Measurements from ENCODE around the gene GBP1.
A peak's percentile ranks its signal among the peaks of the same experiment; 100 is the strongest.

Gene GBP1

GRCh38 chr1:89065079-89065868, at the start of gene GBP1:
Gene GBP1, minus strand, starts transcription at chr1:89065208. Its CDS starts 1,974 bp downstream, at chr1:89063234.
- no peak for TF ChIP-seq CTCF (conservative IDR thresholded peaks at IDR 0.05; ENCODE audit: low read depth, low read length)
- H3K4me3 ChIP-seq (ENCODE audit: low read depth, low read length), result peak within 1 kb of the TSS; percentile 58
- DNase-seq (ENCODE audit: low read depth), result peak; percentile 95

DNA sequence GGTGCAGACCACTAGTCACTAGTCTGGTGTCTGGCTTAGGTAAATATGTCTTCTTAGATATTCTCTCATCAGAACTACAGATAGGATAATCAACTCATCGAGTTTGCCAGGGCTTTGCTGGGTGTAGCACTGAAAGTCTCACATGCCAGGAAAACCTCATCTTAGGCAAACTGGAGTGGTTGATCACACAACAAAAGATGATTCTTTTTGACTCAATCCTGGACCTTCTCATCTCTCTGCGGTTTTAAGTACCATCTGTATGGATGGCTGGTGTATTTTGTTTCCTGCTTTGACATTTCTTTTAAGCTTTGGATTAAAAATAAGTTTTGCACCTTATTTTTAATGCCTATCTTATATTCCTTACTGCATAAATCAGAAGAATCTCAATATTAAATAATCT, 49.7 kb upstream of the GBP1 start:
- TF ChIP-seq CTCF (conservative IDR thresholded peaks at IDR 0.05; ENCODE audit: low read depth, low read length), result no peak
- no peak for DNase-seq (ENCODE audit: low read depth)
- no peak overlapping the region for H3K4me3 ChIP-seq (ENCODE audit: low read depth, low read length)

DNA sequence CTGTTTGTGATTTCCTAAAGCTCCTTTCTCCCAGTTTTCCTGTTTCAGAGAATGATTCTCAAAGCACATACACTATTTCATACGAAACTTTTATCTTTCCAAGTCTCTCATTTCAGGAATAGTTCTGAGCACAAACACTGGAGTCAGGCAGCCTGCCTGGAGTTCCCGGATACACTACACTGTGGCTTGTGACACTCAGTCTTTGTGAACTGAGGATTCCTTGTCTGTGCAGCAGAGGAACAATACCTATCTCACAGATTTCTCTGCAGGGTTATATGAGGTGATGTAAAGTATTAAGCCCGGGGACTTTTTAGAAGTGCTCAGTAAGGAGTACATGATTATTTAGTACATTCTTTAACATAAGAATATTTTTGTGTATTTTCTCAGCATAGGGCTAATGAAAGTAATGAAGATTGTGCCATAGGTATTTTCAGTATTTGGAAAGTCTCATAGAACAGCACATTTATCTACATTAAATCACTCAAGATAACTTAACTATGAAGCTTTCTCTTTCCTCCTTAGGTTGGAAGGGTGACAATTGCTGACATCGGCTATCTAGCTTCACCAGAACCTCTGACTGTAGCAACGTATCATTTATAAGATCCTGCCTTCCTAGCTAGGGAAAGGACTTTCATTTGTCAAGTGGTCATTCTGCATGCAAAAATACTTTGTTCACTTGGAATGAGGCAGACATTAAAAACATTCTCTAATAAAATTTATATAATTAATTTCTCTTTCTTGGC, 48.0 kb upstream of the GBP1 start:
- DNase-seq (ENCODE audit: low read depth), result no peak
- H3K4me3 ChIP-seq (ENCODE audit: low read depth, low read length), result no peak overlapping the region
- TF ChIP-seq CTCF (conservative IDR thresholded peaks at IDR 0.05; ENCODE audit: low read depth, low read length), result no peak

- no peak for DNase-seq (ENCODE audit: low read depth)
- TF ChIP-seq CTCF (conservative IDR thresholded peaks at IDR 0.05; ENCODE audit: low read depth, low read length), result no peak
- no peak overlapping the region for H3K4me3 ChIP-seq (ENCODE audit: low read depth, low read length)
These were observed 39.7 kb upstream of the GBP1 start for GRCh38 chr1:89104687-89105086.

- H3K4me3 ChIP-seq (ENCODE audit: low read depth, low read length), result no peak overlapping the region
- DNase-seq (ENCODE audit: low read depth), result peak; percentile 1
- TF ChIP-seq CTCF (conservative IDR thresholded peaks at IDR 0.05; ENCODE audit: low read depth, low read length), result no peak
These were observed 39.1 kb upstream of the GBP1 start for GRCh38 chr1:89104147-89104546.

DNA sequence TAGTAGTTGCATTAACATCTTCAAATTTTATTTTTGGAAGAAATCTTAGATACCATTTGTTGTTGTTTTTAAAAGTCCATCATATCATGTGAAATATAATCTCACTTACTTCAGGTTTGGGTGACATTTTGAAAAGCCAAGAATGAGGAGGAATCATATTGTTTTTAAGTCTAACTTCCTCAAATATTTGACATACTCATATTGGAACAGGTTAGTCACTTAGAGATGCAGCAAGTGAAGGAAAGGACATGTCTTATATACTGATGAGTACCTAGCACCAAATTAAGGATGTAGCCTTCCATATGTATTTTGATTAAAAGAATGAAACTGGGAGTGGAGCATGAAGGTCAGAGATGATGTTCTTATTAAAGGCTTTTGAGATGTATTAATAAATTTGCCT, 37.0 kb upstream of the GBP1 start:
- no peak for DNase-seq (ENCODE audit: low read depth)
- no peak overlapping the region for H3K4me3 ChIP-seq (ENCODE audit: low read depth, low read length)
- TF ChIP-seq CTCF (conservative IDR thresholded peaks at IDR 0.05; ENCODE audit: low read depth, low read length), result no peak

Measured in choroid plexus epithelial cell (primary cell).